GM23248 (cell line): ENCODE measurements around the gene FHL3.

ENCODE experiments used
- EZH2 ChIP-seq: fragments of 200-600 bp; sonication (generic); IDR thresholded peaks from 2 replicates; pipeline ENCODE4 v1.6.1; 2018; ENCODE audit warnings: antibody characterized with exemption, mild to moderate bottlenecking; ENCODE audit not compliant: insufficient read depth, poor library complexity, severe bottlenecking
- EZH2phosphoT487 ChIP-seq: fragments of 200-600 bp; sonication (generic); IDR thresholded peaks from 2 replicates; pipeline ENCODE4 v1.6.1; 2018; ENCODE audit warnings: antibody characterized with exemption, moderate library complexity, mild to moderate bottlenecking, low read depth; ENCODE audit not compliant: insufficient read depth

GRCh38 chr1:37998089-37998808 is 7.1 kb downstream of the FHL3 start:
- TF ChIP-seq EZH2 (no peak), EZH2phosphoT487 (no peak)
